Spleen (tissue), 7 donors: ENCODE data around the gene FLNB.
A peak's percentile ranks its signal among the peaks of the same experiment; 100 is the strongest.

Experiments
- CTCF ChIP-seq, 11 experiments: fragments of 200-600 bp in 7 of 11; fragments of 450-650 bp in 4 of 11; sonication (generic) in 4 of 11; IDR thresholded peaks in 8 of 11; conservative IDR thresholded peaks in 3 of 11; 1 replicate in 7 of 11; 2 replicates in 4 of 11; pipeline versions ENCODE4 v1.4.0 to v1.8.0; 2016 to 2021; ENCODE audit warnings: antibody characterized with exemption in 11 of 11, inconsistent platforms in 4 of 11, mild to moderate bottlenecking in 1 of 11
- POLR2A ChIP-seq, 3 donors: fragments of 450-650 bp; IDR thresholded peaks; one replicate each; pipeline ENCODE4 v1.5.1; 2017; ENCODE audit warnings: antibody characterized with exemption in 3 of 3, mild to moderate bottlenecking in 1 of 3
- donor health status: DM: no; HTN: no; CAD: no; lungs with moderate emphysema.
- donor health status: DM: no; HTN: no; CAD: no.
- donor health status: DM: no; HTN: no; CAD: no.

- TF ChIP-seq CTCF (IDR thresholded peaks at IDR 0.05 in 8 of 11, conservative IDR thresholded peaks at IDR 0.05 in 3 of 11) (peak; percentile 86 to 98 (median 96)), POLR2A (IDR thresholded peaks at IDR 0.05) (no peak)
Observed at GRCh38 chr3:58177747-58178527, 169.7 kb downstream of the FLNB start.
